ENCODE results near the gene CSF2RB. TPM values are rescaled to one million over a fixed set of nuclear protein-coding genes. Genes with fewer than 3 reads are reported as not detected.
A peak's percentile ranks its signal among the peaks of the same experiment; 100 is the strongest.

Gene CSF2RB
- total and polyA plus RNA-seq, 2 of the 13 experiments (the other 11 are each of a cell fraction or from before 2014, with no cell fraction given) = not detected

DNA sequence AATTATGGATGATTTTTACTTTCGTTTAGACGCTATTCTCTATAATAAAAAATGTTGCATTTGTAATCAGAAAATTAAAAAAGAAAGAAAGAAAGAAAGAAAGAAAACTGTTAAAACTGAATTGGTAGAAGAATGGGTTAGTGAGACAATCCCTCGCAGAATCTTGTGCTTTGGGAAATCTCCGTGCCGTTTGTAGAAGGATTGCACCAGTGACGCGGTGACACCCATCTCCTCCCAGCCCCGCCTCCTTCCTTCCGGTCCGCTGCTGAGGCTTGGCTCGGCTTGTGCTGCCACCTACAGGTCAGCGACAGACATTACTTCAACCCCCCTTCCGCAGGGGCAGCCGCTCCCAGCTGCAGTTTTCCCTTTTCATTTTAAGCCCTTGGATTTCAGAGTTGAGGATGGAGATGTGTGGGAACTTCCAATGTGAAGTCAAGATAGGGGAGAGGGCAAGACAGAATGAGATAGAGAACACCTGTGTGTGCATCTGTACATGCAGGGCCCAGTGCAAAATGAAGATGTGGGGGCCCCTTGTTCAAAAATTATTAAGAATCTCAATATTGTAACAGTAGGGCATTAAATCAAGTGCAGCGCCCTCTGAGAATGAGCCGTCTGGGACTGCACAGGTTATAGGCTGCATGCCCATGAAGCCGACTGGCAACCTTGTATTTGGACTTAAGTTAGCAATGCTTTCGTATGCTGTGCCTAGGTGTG, 64.7 kb downstream of the CSF2RB start (continued):
- TF ChIP-seq, protein P1, sequence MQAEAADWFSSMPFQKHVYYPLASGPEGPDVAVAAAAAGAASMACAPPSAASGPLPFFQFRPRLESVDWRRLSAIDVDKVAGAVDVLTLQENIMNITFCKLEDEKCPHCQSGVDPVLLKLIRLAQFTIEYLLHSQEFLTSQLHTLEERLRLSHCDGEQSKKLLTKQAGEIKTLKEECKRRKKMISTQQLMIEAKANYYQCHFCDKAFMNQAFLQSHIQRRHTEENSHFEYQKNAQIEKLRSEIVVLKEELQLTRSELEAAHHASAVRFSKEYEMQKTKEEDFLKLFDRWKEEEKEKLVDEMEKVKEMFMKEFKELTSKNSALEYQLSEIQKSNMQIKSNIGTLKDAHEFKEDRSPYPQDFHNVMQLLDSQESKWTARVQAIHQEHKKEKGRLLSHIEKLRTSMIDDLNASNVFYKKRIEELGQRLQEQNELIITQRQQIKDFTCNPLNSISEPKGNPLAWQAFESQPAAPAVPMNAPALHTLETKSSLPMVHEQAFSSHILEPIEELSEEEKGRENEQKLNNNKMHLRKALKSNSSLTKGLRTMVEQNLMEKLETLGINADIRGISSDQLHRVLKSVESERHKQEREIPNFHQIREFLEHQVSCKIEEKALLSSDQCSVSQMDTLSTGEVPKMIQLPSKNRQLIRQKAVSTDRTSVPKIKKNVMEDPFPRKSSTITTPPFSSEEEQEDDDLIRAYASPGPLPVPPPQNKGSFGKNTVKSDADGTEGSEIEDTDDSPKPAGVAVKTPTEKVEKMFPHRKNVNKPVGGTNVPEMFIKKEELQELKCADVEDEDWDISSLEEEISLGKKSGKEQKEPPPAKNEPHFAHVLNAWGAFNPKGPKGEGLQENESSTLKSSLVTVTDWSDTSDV (CRISPR knock-in tag; IDR thresholded peaks at IDR 0.05) = no peak
- no peak for TF ChIP-seq THYN1 (CRISPR knock-in tag; IDR thresholded peaks at IDR 0.05; ENCODE audit: borderline replicate concordance, low read depth)
- no peak for TF ChIP-seq NFATC3 (CRISPR knock-in tag; IDR thresholded peaks at IDR 0.05)
- TF ChIP-seq FLYWCH1 (CRISPR knock-in tag; IDR thresholded peaks at IDR 0.05) = no peak
- TF ChIP-seq, protein P2, sequence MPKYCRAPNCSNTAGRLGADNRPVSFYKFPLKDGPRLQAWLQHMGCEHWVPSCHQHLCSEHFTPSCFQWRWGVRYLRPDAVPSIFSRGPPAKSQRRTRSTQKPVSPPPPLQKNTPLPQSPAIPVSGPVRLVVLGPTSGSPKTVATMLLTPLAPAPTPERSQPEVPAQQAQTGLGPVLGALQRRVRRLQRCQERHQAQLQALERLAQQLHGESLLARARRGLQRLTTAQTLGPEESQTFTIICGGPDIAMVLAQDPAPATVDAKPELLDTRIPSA (CRISPR knock-in tag; IDR thresholded peaks at IDR 0.05; ENCODE audit: borderline replicate concordance) = no peak
- no peak for TF ChIP-seq NFKB2 (CRISPR knock-in tag; IDR thresholded peaks at IDR 0.05; ENCODE audit: borderline replicate concordance)
- no peak for TF ChIP-seq JDP2 (CRISPR knock-in tag; IDR thresholded peaks at IDR 0.05; ENCODE audit: borderline replicate concordance)
- TF ChIP-seq, protein P3, sequence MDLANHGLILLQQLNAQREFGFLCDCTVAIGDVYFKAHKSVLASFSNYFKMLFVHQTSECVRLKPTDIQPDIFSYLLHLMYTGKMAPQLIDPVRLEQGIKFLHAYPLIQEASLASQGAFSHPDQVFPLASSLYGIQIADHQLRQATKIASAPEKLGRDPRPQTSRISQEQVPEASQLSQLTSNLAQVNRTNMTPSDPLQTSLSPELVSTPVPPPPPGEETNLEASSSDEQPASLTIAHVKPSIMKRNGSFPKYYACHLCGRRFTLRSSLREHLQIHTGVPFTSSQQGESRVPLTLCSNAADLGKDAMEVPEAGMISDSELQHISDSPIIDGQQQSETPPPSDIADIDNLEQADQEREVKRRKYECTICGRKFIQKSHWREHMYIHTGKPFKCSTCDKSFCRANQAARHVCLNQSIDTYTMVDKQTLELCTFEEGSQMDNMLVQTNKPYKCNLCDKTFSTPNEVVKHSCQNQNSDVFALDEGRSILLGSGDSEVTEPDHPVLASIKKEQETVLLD (CRISPR knock-in tag; IDR thresholded peaks at IDR 0.05; ENCODE audit: low read depth) = no peak
- TF ChIP-seq ZZZ3 (CRISPR knock-in tag; IDR thresholded peaks at IDR 0.05; ENCODE audit: borderline replicate concordance) = no peak
- no peak for TF ChIP-seq BRCA1 (CRISPR knock-in tag; IDR thresholded peaks at IDR 0.05)
- TF ChIP-seq, protein P4, sequence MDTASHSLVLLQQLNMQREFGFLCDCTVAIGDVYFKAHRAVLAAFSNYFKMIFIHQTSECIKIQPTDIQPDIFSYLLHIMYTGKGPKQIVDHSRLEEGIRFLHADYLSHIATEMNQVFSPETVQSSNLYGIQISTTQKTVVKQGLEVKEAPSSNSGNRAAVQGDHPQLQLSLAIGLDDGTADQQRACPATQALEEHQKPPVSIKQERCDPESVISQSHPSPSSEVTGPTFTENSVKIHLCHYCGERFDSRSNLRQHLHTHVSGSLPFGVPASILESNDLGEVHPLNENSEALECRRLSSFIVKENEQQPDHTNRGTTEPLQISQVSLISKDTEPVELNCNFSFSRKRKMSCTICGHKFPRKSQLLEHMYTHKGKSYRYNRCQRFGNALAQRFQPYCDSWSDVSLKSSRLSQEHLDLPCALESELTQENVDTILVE (CRISPR knock-in tag; IDR thresholded peaks at IDR 0.05) = no peak
- TF ChIP-seq ZNF839 (CRISPR knock-in tag; IDR thresholded peaks at IDR 0.05; ENCODE audit: borderline replicate concordance) = no peak
- no peak for TF ChIP-seq U2AF1 (optimal IDR thresholded peaks at IDR 0.05; ENCODE audit: low read depth, low read length)
- TF ChIP-seq RNF2 (conservative IDR thresholded peaks at IDR 0.05; ENCODE audit: low read depth) = no peak
- no peak for TF ChIP-seq MAFK (conservative IDR thresholded peaks at IDR 0.05 in 1 of 2, IDR thresholded peaks at IDR 0.05 in 1 of 2; ENCODE audit: low read length in 2 of 2)
- no peak for TF ChIP-seq PRPF4 (IDR thresholded peaks at IDR 0.05; ENCODE audit: low read depth, low read length, poor library complexity, severe bottlenecking)
- no peak; the same call in 1 of the 2 replicates for TF ChIP-seq CCDC6 (CRISPR knock-in tag; IDR thresholded peaks at IDR 0.05)
- TF ChIP-seq KDM6A (CRISPR knock-in tag; IDR thresholded peaks at IDR 0.05; ENCODE audit: low read depth) = no peak
- TF ChIP-seq, protein P5, sequence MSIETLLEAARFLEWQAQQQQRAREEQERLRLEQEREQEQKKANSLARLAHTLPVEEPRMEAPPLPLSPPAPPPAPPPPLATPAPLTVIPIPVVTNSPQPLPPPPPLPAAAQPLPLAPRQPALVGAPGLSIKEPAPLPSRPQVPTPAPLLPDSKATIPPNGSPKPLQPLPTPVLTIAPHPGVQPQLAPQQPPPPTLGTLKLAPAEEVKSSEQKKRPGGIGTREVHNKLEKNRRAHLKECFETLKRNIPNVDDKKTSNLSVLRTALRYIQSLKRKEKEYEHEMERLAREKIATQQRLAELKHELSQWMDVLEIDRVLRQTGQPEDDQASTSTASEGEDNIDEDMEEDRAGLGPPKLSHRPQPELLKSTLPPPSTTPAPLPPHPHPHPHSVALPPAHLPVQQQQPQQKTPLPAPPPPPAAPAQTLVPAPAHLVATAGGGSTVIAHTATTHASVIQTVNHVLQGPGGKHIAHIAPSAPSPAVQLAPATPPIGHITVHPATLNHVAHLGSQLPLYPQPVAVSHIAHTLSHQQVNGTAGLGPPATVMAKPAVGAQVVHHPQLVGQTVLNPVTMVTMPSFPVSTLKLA (IDR thresholded peaks at IDR 0.05) = no peak
- no peak for TF ChIP-seq SRSF9 (IDR thresholded peaks at IDR 0.05; ENCODE audit: borderline replicate concordance, insufficient read depth, low read depth, low read length, poor library complexity, severe bottlenecking)
- no peak for TF ChIP-seq ZNF160 (CRISPR knock-in tag; IDR thresholded peaks at IDR 0.05)
- peak; percentile 59 for TF ChIP-seq SALL1 (CRISPR knock-in tag; IDR thresholded peaks at IDR 0.05)
- peak; percentile 22; the same call in 1 of the 2 replicates for TF ChIP-seq FOXA3 (CRISPR knock-in tag; IDR thresholded peaks at IDR 0.05)

Data from HepG2 (cell line).